Measurements from ENCODE around the gene FHIT.
A peak's percentile ranks its signal among the peaks of the same experiment; 100 is the strongest.

The FHIT gene

DNA sequence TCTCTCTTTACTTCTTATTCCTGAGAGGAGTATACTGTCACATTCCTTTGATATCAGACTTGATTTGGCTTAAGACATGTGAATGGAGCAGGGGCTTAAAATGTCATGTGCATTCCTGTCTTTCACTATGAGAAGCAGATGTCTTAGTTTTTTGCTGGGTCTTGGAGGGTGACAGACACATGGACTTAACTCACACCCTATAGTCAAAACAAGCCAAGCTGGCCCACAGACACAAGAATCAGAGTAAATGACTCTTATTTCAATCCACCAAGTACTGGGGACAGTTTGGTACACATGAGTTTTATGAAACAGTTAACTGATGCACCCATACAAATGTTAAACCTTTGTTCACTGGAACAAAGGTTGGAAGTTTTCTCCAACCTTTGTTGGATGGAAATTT is 1177.3 kb downstream of the FHIT start:
- no peak for DNase-seq

DNA sequence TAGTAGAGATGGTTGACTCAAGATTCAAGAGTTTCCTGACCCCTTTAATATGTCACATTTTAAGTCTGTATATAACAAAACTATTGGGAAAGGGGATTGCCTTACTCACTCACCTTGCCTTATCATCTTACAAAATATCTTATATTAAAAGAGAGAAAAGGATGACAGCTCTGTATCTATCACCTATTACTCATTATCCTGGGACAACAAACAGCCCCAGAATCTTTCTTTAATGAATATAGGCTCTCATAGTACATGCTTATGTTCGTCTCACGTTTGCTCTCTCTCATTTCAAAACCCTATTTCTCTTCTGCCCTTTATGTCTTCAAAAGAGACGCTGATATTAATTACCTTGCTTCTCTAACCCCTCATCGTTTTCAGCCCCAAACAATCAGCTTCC is 1178.0 kb downstream of the FHIT start:
- no peak for DNase-seq

- no peak for DNase-seq
Observed at GRCh38 chr3:60070366-60070765, 1180.9 kb downstream of the FHIT start.

DNA sequence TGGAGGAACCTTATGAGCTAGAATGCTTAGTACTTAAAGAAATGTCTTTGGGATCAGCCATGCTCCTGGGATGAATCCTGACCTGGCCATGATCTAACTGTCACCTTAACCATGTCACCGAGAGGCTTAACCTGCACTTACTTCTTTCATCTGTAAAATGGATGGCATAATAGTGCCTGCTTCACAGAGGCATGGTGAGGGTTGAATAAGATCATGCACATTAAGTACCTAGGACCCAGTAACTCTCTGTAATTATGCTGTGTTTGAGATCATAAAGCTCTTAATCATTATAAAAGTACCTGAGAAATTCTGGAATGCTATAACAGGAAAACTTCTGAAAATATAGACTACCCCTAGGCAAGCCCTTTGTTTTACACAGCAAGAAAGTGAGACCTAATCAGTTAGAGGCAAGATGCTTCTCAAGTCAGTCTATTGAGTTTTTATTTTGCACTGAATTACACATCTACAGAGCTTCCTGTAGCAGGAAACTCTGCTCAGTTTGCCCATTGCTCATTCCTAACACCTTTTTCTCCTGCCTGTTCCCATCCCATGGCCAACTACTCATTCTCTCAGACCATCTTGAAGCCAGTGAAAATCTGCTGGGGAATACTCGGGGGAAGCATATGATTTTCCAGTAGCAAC is 1185.9 kb downstream of the FHIT start:
- no peak for DNase-seq

GRCh38 chr3:60064210-60065178 is 1186.8 kb downstream of the FHIT start:
- no peak for DNase-seq

DNA sequence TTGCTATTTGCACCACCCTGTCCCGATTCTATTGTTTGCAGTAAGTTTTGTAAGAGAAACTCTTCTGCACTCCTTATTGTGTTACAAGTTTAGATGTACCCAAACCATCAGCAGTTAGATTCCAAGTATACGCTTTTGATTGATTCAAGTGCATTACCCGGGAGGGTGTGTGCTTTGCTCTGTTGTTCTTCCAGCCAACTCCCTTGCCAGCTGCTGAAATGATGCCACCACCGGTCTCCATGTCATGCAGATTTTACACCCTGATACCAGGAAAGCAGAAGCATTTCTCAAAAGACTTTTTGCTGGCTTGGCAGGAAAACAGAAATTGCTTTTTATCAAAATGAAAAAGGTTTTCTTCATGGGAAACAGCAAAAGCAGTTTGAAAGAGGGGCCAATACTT is 1194.8 kb downstream of the FHIT start:
- peak in 1 of 5 donors; percentile 72 for DNase-seq

- no peak for DNase-seq
Observed at GRCh38 chr3:60055765-60056164, 1195.5 kb downstream of the FHIT start.

- peak in 1 of 5 donors; percentile 70 for DNase-seq
Observed at GRCh38 chr3:60053526-60054265, 1197.6 kb downstream of the FHIT start.

GRCh38 chr3:60048447-60048848 is 1202.8 kb downstream of the FHIT start:
- DNase-seq, result peak in 2 of 5 donors; percentile 32 to 89

- DNase-seq, result peak in 1 of 5 donors; percentile 47
Observed at GRCh38 chr3:60047426-60048200, 1203.6 kb downstream of the FHIT start.

- DNase-seq, result no peak
Observed at GRCh38 chr3:60046210-60046609, 1205.0 kb downstream of the FHIT start.

- DNase-seq, result no peak
Observed at GRCh38 chr3:60045686-60046085, 1205.6 kb downstream of the FHIT start.

DNA sequence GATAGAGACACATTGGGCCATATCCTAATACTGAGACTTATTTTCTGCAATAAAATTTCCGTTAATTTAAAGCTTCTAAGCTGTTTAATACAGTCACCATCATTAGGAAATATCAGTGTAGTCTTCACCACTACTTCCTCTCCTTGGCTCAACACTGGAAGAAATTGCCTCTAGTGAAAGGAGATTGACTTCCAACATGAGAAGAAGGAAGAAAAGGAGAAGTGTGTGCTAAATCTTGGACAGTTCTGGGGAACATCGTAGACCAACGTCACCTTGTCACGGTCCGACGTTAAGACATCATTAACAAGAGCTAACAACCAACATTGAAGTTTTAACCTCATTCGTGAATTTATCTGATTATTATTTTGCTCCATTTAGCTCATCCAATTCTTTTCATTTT is 1214.4 kb downstream of the FHIT start:
- DNase-seq, result no peak

DNA sequence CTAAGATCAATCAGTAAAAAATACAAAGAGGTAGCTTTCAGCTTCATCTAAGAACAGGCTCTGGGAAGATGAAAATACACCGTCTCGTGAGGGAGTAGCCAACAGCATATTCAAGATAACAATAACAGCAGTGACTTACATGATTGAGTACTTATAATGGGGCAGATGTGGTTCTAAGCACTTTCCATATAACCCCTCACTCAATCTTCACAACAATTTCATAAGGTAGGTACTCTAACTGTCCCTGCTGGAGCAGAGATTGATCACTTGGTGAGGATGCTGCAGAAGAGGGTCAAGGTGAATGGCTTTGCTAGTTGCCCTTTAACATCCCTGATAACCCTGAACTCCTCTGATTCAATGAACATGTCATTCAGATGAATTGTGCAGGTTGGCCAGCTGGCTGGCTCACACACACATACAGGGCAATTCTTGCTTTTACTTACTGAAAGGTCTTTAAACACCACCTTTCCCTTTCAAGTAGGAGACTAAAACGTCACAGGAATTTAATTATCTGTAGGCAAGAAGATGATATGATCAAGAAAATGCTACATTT is 1217.3 kb downstream of the FHIT start:
- no peak for DNase-seq

- DNase-seq, result no peak
Observed at GRCh38 chr3:60030982-60031381, 1220.3 kb downstream of the FHIT start.

- DNase-seq, result no peak
Observed at GRCh38 chr3:60028233-60028632, 1223.0 kb downstream of the FHIT start.

GRCh38 chr3:60027335-60027734 is 1223.9 kb downstream of the FHIT start:
- no peak for DNase-seq

DNA sequence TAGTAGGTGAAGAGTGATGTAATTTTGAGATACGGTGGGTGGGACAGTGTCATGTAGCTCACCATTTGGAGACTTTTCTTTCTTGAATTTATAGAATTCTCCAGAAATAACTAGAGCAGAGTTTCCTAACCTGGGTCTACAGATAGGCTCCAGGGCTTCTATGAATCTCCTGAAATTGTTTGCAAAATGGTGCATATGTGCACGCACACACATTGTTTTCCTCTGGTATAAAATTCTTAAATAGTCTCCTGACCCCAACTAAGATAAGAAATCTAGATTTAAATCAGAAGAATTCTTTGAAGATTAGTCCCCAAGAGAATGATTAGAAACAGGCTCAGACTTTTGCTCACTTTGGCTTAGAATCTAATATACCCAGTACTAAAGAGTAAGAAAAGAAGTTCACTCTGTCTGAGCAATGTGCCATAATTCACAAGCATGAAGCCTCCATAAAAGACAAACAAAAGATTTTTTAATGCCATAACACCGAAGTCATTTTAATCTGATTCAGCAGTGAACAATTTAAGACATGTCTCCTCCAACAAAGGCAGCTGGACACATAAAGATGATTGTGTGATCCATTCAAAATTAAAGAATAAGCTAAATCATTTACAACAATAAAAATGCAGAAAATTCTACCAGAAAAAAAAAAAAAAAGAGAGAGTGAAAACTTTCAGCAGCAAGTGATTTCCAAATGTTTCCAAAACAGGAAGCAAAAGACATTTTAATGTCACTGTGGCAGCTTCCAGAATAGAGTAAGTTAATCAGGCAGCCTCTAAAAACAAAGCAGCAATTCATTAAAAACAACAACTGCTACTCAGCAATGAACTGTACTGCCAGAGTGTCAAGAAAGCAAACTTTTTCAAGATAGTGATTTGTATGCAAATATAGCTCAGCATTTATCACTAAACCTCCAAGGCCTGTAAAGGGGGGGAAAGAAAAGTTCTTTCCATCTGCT is 1225.9 kb downstream of the FHIT start:
- no peak for DNase-seq

DNA sequence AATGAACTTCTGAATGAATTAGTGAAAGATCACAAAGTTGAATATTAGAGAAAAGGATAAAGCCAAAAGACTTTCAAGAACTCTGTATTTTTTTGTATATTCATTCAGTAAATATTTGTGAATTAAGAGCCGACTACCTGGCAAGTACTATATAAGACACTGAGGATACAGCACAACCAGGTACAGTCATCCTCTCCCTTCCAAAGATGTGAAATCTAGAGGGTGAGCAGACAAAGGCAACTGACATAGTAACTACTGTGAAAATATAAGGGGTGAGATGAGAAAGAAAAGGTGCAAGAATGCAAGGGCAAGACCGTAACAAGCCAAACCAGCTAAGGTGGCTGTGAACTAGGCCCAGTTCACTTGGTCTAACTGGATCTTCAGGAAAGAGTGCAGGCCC is 1226.9 kb downstream of the FHIT start:
- no peak for DNase-seq

DNA sequence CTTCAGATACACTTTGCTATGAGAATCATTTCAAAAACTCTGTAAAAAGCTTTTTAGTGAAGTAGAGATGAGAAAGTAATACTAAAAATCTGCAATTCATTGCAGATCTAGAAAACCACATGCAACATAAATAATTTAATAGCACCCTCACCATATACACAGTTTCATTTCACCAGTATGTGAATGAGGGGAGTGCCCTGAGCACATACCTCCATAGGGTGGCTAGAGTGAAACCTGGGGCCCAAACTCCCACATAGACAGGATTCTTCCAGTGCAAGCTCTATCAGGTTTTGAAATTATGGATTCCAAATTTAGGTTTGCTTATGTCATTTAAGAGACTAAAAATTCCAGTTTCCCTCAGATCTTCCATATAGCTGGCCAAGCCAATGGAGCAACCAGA is 1228.1 kb downstream of the FHIT start:
- DNase-seq, result no peak

- peak in 4 of 5 donors; percentile 4 to 84 (median 22) for DNase-seq
Observed at GRCh38 chr3:60017631-60018030, 1233.6 kb downstream of the FHIT start.

Data from T-helper 1 cell (primary cell).